Neutrophil (primary cell): ENCODE results near the gene WDR5B.
"Not testable (repeated sequence)": the region's sequence is repeated elsewhere in the genome, so short reads cannot be mapped to it uniquely, and the experiment has no call there.

Experiments used
- H3K27ac ChIP-seq: fragments of 200-600 bp; sonication (generic); 2 replicates; pipeline ENCODE4 v1.5.1; 2016; ENCODE audit warnings: mild to moderate bottlenecking, moderate library complexity
- H3K27me3 ChIP-seq: fragments of 200-600 bp; sonication (generic); 2 replicates; pipeline ENCODE4 v1.6.0; 2016; ENCODE audit warnings: mild to moderate bottlenecking
- H3K36me3 ChIP-seq: fragments of 200-600 bp; sonication (generic); 2 replicates; pipeline ENCODE4 v1.5.1; 2017
- H3K4me1 ChIP-seq, 2 experiments: fragments of 200-600 bp in 1 of 2; sonication (generic) in 1 of 2; 1 replicate in 1 of 2; 2 replicates in 1 of 2; pipeline versions ENCODE4 v1.5.1 to v1.6.1; 2013 to 2016; ENCODE audit warnings: low read depth in 1 of 2, low read length in 1 of 2, mild to moderate bottlenecking in 1 of 2, moderate library complexity in 1 of 2; ENCODE audit not compliant: control insufficient read depth in 1 of 2, insufficient read depth in 1 of 2
- H3K4me3 ChIP-seq, 2 experiments: fragments of 200-600 bp in 1 of 2; sonication (generic) in 1 of 2; 1 replicate in 1 of 2; 2 replicates in 1 of 2; pipeline ENCODE4 v1.5.1; 2013 to 2016; ENCODE audit warnings: low read depth in 1 of 2, low read length in 1 of 2, mild to moderate bottlenecking in 1 of 2, moderate library complexity in 1 of 2
- H3K9me3 ChIP-seq: fragments of 200-600 bp; sonication (generic); 2 replicates; pipeline ENCODE4 v1.5.1; 2016
- CTCF ChIP-seq: fragments of 200-600 bp; sonication (generic); IDR thresholded peaks from 2 replicates; pipeline ENCODE4 v1.5.1; 2016; ENCODE audit warnings: antibody characterized with exemption

The WDR5B gene

DNA sequence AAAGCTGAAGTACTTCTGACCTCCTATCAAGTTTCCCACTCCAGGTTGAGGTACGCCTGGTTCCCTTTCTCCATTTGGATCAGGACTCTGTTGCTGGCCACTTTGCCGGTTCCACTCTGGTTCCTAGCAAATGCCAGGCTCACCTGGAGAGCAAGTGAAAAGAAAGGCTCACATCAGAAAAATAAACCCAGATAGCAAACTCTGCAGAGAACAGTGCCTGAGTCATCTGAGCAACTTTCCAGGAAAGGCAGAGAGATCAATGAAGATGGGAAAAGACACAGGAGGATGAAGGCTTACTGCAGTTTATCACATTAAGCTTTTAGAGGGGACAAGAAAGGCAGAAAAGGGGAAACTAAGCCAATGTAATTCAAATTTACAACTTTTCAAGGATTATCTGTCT, 41.8 kb upstream of the WDR5B start:
- TF ChIP-seq CTCF: no peak
- Histone ChIP-seq H3K27me3 (no peaks in the 10 kb centered on the region), H3K27ac (no peak overlapping the region), H3K4me1 (no peaks in the 10 kb centered on the region), H3K36me3 (peaks cover 78% of the 10 kb centered on the region), H3K4me3 (no peak overlapping the region), H3K9me3 (no peaks in the 10 kb centered on the region)

DNA sequence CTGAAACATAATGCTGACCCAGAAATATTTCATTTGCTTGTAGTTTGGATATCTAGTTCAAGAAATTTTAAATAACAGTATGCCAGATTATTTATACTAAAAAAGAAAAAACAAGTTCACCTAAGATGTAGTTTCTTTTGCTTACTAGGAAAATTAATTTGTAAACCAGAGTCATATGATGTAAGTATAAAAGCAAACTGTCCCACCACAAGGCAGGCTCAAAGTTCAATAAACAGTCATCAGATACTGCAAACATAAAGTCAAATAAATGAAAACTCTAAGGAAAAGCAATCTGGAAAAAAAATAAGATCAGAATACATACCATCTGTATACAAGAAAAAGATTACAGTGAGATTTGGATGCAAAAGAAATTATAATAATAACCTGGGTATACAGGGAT, 40.2 kb upstream of the WDR5B start:
- H3K27me3 ChIP-seq: no peaks in the 10 kb centered on the region
- peaks cover 76% of the 10 kb centered on the region for H3K36me3 ChIP-seq
- H3K4me3 ChIP-seq: no peak overlapping the region
- H3K4me1 ChIP-seq: no peaks in the 10 kb centered on the region
- TF ChIP-seq CTCF: no peak
- H3K9me3 ChIP-seq: no peaks in the 10 kb centered on the region
- no peak overlapping the region for H3K27ac ChIP-seq

DNA sequence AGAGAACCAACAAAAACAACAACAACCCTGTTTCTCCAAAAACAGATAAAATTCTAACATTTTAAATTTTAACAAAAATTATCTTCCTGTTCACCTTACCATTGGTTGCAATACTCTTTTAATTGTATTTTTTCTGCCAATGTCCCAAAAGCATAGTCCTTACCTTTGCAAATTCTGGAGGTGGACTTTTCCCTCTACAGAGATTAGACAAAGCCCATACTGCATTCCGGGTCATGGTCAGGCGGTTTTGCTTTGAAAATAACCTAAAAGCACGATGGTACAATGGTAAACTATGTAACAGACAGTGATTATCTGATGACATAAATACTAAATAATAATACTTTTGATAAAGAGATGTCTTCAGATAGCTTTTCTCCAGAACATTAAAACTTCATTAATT, 35.5 kb upstream of the WDR5B start:
- no peak for TF ChIP-seq CTCF
- peaks cover 64% of the 10 kb centered on the region for H3K36me3 ChIP-seq

DNA sequence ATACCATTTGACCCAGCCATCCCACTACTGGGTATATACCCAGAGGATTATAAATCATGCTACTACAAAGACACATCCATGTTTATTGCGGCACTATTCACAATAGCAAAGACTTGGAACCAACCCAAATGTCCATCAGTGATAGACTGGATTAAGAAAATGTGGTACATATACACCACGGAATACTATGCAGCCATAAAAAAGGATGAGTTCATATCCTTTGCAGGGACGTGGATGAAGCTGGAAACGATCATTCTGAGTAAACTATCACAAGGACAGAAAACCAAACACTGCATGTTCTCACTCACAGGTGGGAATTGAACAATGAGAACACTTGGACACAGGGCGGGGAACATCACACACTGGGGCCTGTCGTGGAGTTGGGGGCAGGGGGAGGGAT, 32.4 kb upstream of the WDR5B start:
- H3K27ac ChIP-seq, H3K9me3 ChIP-seq, H3K4me3 ChIP-seq, H3K4me1 ChIP-seq, H3K27me3 ChIP-seq: not testable (repeated sequence)
- peaks cover 66% of the 10 kb centered on the region for H3K36me3 ChIP-seq

More for the DNA sequence above, 35.5 kb upstream of the WDR5B start:
- Histone ChIP-seq H3K27me3 (no peaks in the 10 kb centered on the region), H3K4me3 (no peak overlapping the region), H3K4me1 (no peaks in the 10 kb centered on the region), H3K27ac (no peak overlapping the region), H3K9me3 (no peaks in the 10 kb centered on the region)

DNA sequence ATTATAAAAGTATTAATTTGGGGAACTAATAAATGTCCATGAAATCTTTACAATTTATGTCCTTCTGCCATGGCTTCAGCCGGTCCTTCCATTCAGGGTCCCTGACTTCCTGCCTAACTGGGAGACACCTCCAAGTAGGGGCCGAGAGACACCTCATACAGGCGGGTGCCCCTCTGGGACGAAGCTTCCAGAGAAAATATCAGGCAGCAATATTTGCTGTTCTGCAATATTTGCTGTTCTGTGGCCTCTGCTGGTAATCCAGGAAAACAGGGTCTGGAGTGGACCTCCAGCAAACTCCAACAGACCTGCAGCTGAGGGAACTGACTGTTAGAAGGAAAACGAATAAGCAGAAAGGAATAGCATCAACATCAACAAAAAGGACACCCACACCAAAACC, 28.6 kb upstream of the WDR5B start:
- H3K4me1 ChIP-seq, H3K27me3 ChIP-seq, H3K27ac ChIP-seq, H3K9me3 ChIP-seq, H3K4me3 ChIP-seq: not testable (repeated sequence)
- H3K36me3 ChIP-seq: peaks cover 70% of the 10 kb centered on the region

GRCh38 chr3:122443762-122444490, 28.1 kb upstream of the WDR5B start:
- H3K36me3 ChIP-seq: peaks cover 70% of the 10 kb centered on the region
- H3K27ac ChIP-seq, H3K4me3 ChIP-seq: not testable (repeated sequence)

DNA sequence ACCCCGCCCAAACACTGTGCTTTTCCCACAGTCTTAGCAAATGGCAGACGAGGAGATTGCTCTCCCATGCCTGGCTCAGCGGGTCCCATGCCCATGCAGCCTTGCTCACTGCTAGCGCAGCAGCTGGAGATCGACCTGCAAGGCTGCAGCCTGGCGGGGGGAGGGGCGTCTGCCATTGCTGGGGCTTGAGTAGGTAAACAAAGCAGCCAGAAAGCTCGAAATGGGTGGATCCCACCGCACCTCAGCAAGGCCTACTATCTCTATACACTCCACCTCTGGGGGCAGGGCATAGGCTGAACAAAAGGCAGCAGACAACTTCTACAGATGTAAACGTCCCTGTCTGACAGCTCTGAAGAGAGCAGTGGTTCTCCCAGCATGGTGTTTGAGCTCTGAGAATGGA, 27.2 kb upstream of the WDR5B start:
- H3K4me1 ChIP-seq: no peaks in the 10 kb centered on the region
- TF ChIP-seq CTCF: no peak
- H3K9me3 ChIP-seq: no peaks in the 10 kb centered on the region
- H3K27me3 ChIP-seq: no peaks in the 10 kb centered on the region
- H3K4me3 ChIP-seq: no peak overlapping the region
- H3K36me3 ChIP-seq: peaks cover 68% of the 10 kb centered on the region
- no peak overlapping the region for H3K27ac ChIP-seq

More at GRCh38 chr3:122443762-122444490, 28.1 kb upstream of the WDR5B start:
- not testable (repeated sequence) for H3K27me3 ChIP-seq, H3K4me1 ChIP-seq, H3K9me3 ChIP-seq
